T-cell (primary cell): ENCODE results near the gene PLCL2. TPM values are rescaled to one million over a fixed set of nuclear protein-coding genes. Genes with fewer than 3 reads are reported as not detected.
A peak's percentile ranks its signal among the peaks of the same experiment; 100 is the strongest.

Experiments used
- ATAC-seq, 4 experiments: fragments of 200-7000 bp in 3 of 4; fragments of 150-1000 bp in 1 of 4; cut with Tn5 transposase; replicated peaks in 1 of 4; 1 replicate in 3 of 4; 2 replicates in 1 of 4; pipeline ENCODE4 v1.10.0; 2021; ENCODE audit warnings: moderate library complexity in 3 of 4, mild to moderate bottlenecking in 2 of 4, moderate number of reproducible peaks in 1 of 4
- CTCF ChIA-PET, 2 donors: fragments of 300-600 bp; sonication (Branson Sonifier 250); formaldehyde crosslinking; loops; one replicate each; lab custom pipeline; 2022; ENCODE audit warnings: antibody characterized with exemption in 2 of 2; lab: Charles Lee
- POLR2A ChIA-PET, 2 donors: fragments of 300-600 bp; sonication (Branson Sonifier 250); formaldehyde crosslinking; loops; one replicate each; lab custom pipeline; 2022; ENCODE audit warnings: antibody characterized with exemption in 2 of 2; lab: Charles Lee
- DNase-seq, 35 experiments: peaks; one replicate each; pipeline versions ENCODE4 v3.0.0 to v3.0.0-alpha.2; 2013 to 2023
- H3K27ac ChIP-seq: one replicate; pipeline ENCODE4 v1.5.1; 2013; ENCODE audit warnings: low read length
- H3K27me3 ChIP-seq, 2 experiments: replicated peaks in 1 of 2; 1 replicate in 1 of 2; 2 replicates in 1 of 2; pipeline versions ENCODE4 v1.6.1 to v1.7.0; 2013; ENCODE audit warnings: low read length in 1 of 2, mixed read lengths in 1 of 2; ENCODE audit not compliant: control insufficient read depth in 2 of 2, insufficient read depth in 2 of 2; ENCODE audit errors: extremely low read depth in 1 of 2
- H3K36me3 ChIP-seq, 2 donors: 1 replicate in 1 of 2; 2 replicates in 1 of 2; pipeline versions ENCODE4 v1.6.1 to v1.7.0; 2013; ENCODE audit warnings: low read length in 1 of 2; ENCODE audit not compliant: control insufficient read depth in 2 of 2, insufficient read depth in 1 of 2; ENCODE audit errors: extremely low read depth in 1 of 2
- H3K4me1 ChIP-seq, 2 experiments: 1 replicate in 1 of 2; 2 replicates in 1 of 2; pipeline versions ENCODE4 v1.6.1 to v1.7.0; 2013; ENCODE audit warnings: low read length in 2 of 2, mixed read lengths in 1 of 2; ENCODE audit not compliant: insufficient read depth in 2 of 2, control insufficient read depth in 1 of 2; ENCODE audit errors: extremely low read depth in 1 of 2
- H3K4me3 ChIP-seq, 2 donors: 1 replicate in 1 of 2; 2 replicates in 1 of 2; pipeline versions ENCODE4 v1.5.1 to v1.7.0; 2013; ENCODE audit warnings: mild to moderate bottlenecking in 2 of 2, low read length in 1 of 2, moderate library complexity in 1 of 2; ENCODE audit not compliant: control insufficient read depth in 1 of 2; ENCODE audit errors: extremely low read depth in 1 of 2
- H3K9me3 ChIP-seq: 2 replicates; pipeline ENCODE4 v1.7.0; 2013
- H3K27ac Mint-ChIP-seq, 2 donors: one replicate each; pipeline ENCODE4 v1.8.0; 2020 to 2021; ENCODE audit warnings: mild to moderate bottlenecking in 2 of 2, mixed read lengths in 2 of 2
- H3K27me3 Mint-ChIP-seq, 2 donors: one replicate each; pipeline ENCODE4 v1.8.0; 2021 to 2022; ENCODE audit warnings: mixed read lengths in 2 of 2
- H3K36me3 Mint-ChIP-seq: one replicate; pipeline ENCODE4 v1.8.0; 2021; ENCODE audit warnings: mixed read lengths
- H3K4me1 Mint-ChIP-seq, 3 donors: one replicate each; pipeline ENCODE4 v1.8.0; 2020 to 2022; ENCODE audit warnings: mixed read lengths in 3 of 3, mild to moderate bottlenecking in 1 of 3
- H3K4me3 Mint-ChIP-seq, 3 donors: one replicate each; pipeline ENCODE4 v1.8.0; 2020 to 2022; ENCODE audit warnings: mild to moderate bottlenecking in 3 of 3, mixed read lengths in 3 of 3, moderate library complexity in 3 of 3
- H3K9me3 Mint-ChIP-seq, 3 donors: one replicate each; pipeline ENCODE4 v1.8.0; 2020 to 2022; ENCODE audit warnings: mixed read lengths in 3 of 3
- WGBS: methylation state at CpG from one replicate; pipeline ENCODE4 v1.1.5; 2013; ENCODE audit warnings: missing lambda C conversion rate; ENCODE audit not compliant: insufficient coverage; 5-methylcytosine and 5-hydroxymethylcytosine counted together
- total RNA-seq, 35 experiments: library from RNA in 6 of 35; stranded (reverse) in 6 of 35; fragments of 120-200 nt in 1 of 35; gene quantifications; one replicate each; pipeline versions ENCODE4 v1.2.1 to v1.2.4 and lab custom pipeline; 2013 to 2026

PLCL2 gene
- total RNA-seq, 5 donors from 2014 or later (not counting 1 experiment from before 2014, with no cell fraction given): 53.4 to 68.1 (median 60.9) TPM

- peaks cover 10% of the 10 kb centered on the region for H3K36me3 Mint-ChIP-seq
- H3K27me3 Mint-ChIP-seq: no peaks in the 10 kb centered on the region
- H3K9me3 Mint-ChIP-seq: no peaks in the 10 kb centered on the region
- no peak for DNase-seq
- ChIA-PET POLR2A (no interaction called here), CTCF (no interaction called here)
- H3K27ac Mint-ChIP-seq: no peak overlapping the region
- no peak for ATAC-seq
- peaks cover 0 to 4% of the 10 kb centered on the region in 2 donors for H3K36me3 ChIP-seq
- H3K27ac ChIP-seq: no peak overlapping the region
- peaks cover 74 to 82% (median 82%) of the 10 kb centered on the region in 3 donors for H3K4me1 Mint-ChIP-seq
- H3K27me3 ChIP-seq: no peaks in the 10 kb centered on the region
- H3K4me3 ChIP-seq: no peak overlapping the region
- H3K4me3 Mint-ChIP-seq: no peak overlapping the region
- H3K9me3 ChIP-seq: no peaks in the 10 kb centered on the region
- H3K4me1 ChIP-seq: peaks cover 23 to 32% of the 10 kb centered on the region in 2 experiments
- no CpG with 5 or more reads among the region's 2 CpGs for WGBS
These were observed 27.2 kb downstream of the PLCL2 start for GRCh38 chr3:16911916-16912315.

DNA sequence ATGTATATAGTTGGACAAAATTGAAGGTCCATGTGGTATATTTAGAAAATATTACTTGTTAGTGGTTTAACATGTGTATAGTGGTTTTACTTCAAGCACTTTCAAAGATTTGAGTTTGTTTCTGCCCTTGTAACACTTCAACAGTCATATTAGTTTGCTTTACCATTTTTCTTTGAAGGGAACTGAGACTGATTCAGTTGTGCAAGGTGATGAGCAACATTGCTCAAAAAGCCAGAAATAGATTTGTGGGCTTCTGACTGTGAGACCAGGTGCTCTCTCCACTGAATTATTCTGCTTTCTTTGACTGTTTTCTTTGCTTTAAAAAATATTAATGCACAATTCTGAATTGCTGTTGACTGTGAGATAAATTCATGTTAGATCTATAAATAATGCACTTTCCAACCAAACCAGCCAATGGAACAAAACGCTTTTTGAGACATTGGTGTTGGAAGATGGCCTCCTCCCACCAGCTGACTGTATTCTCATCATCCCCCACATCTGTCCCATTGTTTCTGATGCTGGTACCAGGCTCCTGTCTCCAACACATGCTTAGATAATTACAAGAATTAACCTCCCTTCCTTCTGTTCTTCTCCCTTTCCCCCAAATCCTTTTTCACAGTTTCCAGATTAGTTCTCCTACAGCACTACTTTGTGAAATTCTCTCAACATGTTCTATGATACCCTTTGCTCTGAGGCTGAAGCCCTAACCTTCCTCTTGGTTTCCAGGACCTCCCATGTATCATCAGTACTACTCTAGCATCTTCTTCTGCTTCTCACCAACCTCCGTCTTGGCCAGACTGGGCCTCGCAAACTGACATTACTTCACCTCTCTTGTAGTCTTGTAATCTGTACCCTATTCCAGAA lies 27.9 kb downstream of the PLCL2 start:
- H3K9me3 ChIP-seq: no peaks in the 10 kb centered on the region
- no peaks in the 10 kb centered on the region for H3K27me3 ChIP-seq
- ATAC-seq (no peak), DNase-seq (no peak)
- no peak overlapping the region for H3K27ac ChIP-seq
- peaks cover 16 to 30% of the 10 kb centered on the region in 2 experiments for H3K4me1 ChIP-seq
- Mint-ChIP-seq H3K9me3 (no peaks in the 10 kb centered on the region), H3K4me1 (peaks cover 76 to 82% (median 82%) of the 10 kb centered on the region in 3 donors), H3K27me3 (no peaks in the 10 kb centered on the region), H3K27ac (peak overlapping the region; percentile 4 to 14), H3K4me3 (peak overlapping the region in 1 of 3 donors; percentile 21), H3K36me3 (peaks cover 10% of the 10 kb centered on the region)
- peaks cover 0 to 4% of the 10 kb centered on the region in 2 donors for H3K36me3 ChIP-seq
- H3K4me3 ChIP-seq: no peak overlapping the region
- WGBS: 89% methylated on average over 3 of the region's 3 CpGs
- ChIA-PET CTCF (no interaction called here), POLR2A (no interaction called here)

DNA sequence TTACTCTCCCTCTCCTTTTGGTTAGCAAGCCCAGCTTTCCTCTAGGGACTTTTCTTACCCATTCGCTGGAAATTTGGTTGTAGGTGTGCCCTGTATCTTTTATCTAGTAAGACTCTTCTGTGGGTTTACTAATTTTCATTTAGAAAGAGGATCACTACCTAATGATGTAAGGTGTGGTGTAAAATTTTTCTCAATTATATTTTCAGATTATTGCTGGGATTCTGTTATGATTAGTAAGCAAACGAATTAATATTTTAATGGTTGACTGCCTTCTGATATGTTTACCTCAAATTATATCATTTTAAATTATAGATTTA lies 28.5 kb downstream of the PLCL2 start:
- Histone ChIP-seq H3K4me3 (no peak overlapping the region), H3K36me3 (peaks cover 0 to 4% of the 10 kb centered on the region in 2 donors), H3K27me3 (no peaks in the 10 kb centered on the region), H3K4me1 (peaks cover 11 to 29% of the 10 kb centered on the region in 2 experiments), H3K27ac (no peak overlapping the region), H3K9me3 (no peaks in the 10 kb centered on the region)
- ChIA-PET POLR2A (no interaction called here), CTCF (no interaction called here)
- DNase-seq: no peak
- H3K4me1 Mint-ChIP-seq: peaks cover 76 to 84% (median 83%) of the 10 kb centered on the region in 3 donors
- peak overlapping the region in 1 of 3 donors; percentile 21 for H3K4me3 Mint-ChIP-seq
- no peaks in the 10 kb centered on the region for H3K9me3 Mint-ChIP-seq
- ATAC-seq: no peak
- peak overlapping the region in 1 of 2 donors; percentile 14 for H3K27ac Mint-ChIP-seq
- peaks cover 10% of the 10 kb centered on the region for H3K36me3 Mint-ChIP-seq
- WGBS: no CpG with 5 or more reads among the region's 2 CpGs
- H3K27me3 Mint-ChIP-seq: no peaks in the 10 kb centered on the region

DNA sequence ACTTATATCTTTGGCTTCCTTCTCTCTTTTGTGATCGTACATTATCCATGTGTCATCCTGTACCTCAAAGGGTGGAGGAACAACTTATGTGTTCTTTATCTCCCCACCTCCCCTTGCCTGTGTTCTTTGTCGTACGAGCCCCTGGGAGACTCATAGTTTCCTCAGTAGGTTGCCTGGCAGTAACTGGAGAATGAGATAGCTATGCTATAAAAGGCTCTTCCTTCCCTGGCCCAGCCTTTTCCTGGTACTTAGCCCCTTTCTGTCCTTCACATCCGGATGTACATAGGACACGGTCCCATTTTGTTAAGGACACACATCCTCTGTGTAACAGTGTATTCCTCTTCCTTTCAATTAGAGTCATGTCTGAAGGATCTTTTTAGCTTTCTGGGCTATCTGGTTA lies 32.1 kb downstream of the PLCL2 start:
- WGBS: no CpG with 5 or more reads among the region's 5 CpGs
- Mint-ChIP-seq H3K4me3 (peak overlapping the region in 1 of 3 donors; percentile 22), H3K9me3 (no peaks in the 10 kb centered on the region), H3K27me3 (no peaks in the 10 kb centered on the region), H3K4me1 (peaks cover 73 to 83% (median 78%) of the 10 kb centered on the region in 3 donors), H3K27ac (no peak overlapping the region), H3K36me3 (peaks cover 4% of the 10 kb centered on the region)
- Histone ChIP-seq H3K4me3 (no peak overlapping the region), H3K27me3 (no peaks in the 10 kb centered on the region), H3K9me3 (no peaks in the 10 kb centered on the region), H3K4me1 (peaks cover 8 to 12% of the 10 kb centered on the region in 2 experiments), H3K36me3 (no peaks in the 10 kb centered on the region), H3K27ac (no peak overlapping the region)
- ATAC-seq: peak in 1 of 4 experiments; percentile 30
- ChIA-PET POLR2A (interaction anchor here (0.5 to 0.6 kb wide), 2 partner anchors 420 to 634 kb away, joined by 7 to 8 read pairs; no protein-coding TSS in a partner anchor), CTCF (interaction anchor here in 1 of 2 donors (1.1 kb wide), 1 partner anchor 33 kb away, joined by 3 read pairs; no protein-coding TSS in a partner anchor)
- DNase-seq: no peak

- H3K27ac ChIP-seq: no peak overlapping the region
- H3K9me3 ChIP-seq: no peaks in the 10 kb centered on the region
- H3K4me3 ChIP-seq: no peak overlapping the region
- Mint-ChIP-seq H3K27me3 (no peaks in the 10 kb centered on the region), H3K9me3 (no peaks in the 10 kb centered on the region), H3K36me3 (peaks cover 4% of the 10 kb centered on the region), H3K4me3 (peak overlapping the region in 1 of 3 donors; percentile 22), H3K4me1 (peaks cover 77 to 82% (median 77%) of the 10 kb centered on the region in 3 donors), H3K27ac (peak overlapping the region in 1 of 2 donors; percentile 45)
- H3K4me1 ChIP-seq: peaks cover 8 to 11% of the 10 kb centered on the region in 2 experiments
- no peak for DNase-seq
- CTCF ChIA-PET: interaction anchor here (0.5 to 1.1 kb wide), 2 partner anchors 33 to 816 kb away, joined by 3 read pairs; no protein-coding TSS in a partner anchor
- POLR2A ChIA-PET: interaction anchor here in 1 of 2 donors (0.6 kb wide), 1 partner anchor 635 kb away, joined by 8 read pairs; no protein-coding TSS in a partner anchor
- ATAC-seq: peak in 1 of 4 experiments; percentile 35
- no peaks in the 10 kb centered on the region for H3K27me3 ChIP-seq
- no peaks in the 10 kb centered on the region for H3K36me3 ChIP-seq
These were observed 32.6 kb downstream of the PLCL2 start for GRCh38 chr3:16917256-16917935.

DNA sequence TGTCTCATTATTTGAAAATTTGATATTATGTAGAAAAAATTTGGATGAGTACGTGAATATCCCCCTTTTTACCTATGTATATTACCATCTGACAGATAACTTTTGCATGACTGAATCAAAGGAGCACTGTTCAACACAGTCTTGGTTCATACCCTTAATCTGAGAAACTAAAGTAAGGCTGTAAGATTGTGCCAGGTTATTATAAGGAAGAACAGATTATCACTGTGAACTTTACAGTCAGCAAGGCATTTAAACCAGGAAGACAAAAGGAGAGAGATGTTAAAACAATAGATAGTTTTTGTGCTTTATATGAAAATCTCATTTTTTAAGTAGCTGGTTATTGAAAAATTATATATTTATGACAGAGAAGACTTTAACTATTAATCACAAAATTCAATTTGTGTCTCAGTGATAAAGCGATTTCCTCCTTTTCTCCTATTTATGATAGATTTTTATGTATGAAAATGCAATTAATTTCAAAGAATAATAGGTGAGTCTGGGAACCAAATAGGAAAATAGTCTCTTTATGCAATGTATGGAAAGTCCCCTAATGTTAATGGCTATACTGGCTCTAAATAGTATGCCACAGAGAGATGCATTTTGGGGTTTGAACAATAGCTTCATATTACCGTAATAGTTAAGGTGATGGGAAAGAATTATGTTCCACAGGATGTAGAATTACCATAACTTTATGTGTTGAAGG lies 33.4 kb downstream of the PLCL2 start:
- Mint-ChIP-seq H3K27me3 (no peaks in the 10 kb centered on the region), H3K4me1 (peaks cover 73 to 78% (median 75%) of the 10 kb centered on the region in 3 donors), H3K9me3 (no peaks in the 10 kb centered on the region), H3K4me3 (no peak overlapping the region), H3K27ac (no peak overlapping the region), H3K36me3 (no peaks in the 10 kb centered on the region)
- ATAC-seq: no peak
- no peak overlapping the region for H3K27ac ChIP-seq
- no peak overlapping the region for H3K4me3 ChIP-seq
- peaks cover 3 to 4% of the 10 kb centered on the region in 2 experiments for H3K4me1 ChIP-seq
- H3K9me3 ChIP-seq: no peaks in the 10 kb centered on the region
- no peak for DNase-seq
- no peaks in the 10 kb centered on the region for H3K36me3 ChIP-seq
- CTCF ChIA-PET: interaction anchor here in 1 of 2 donors (0.6 kb wide), 1 partner anchor 32 kb away, joined by 3 read pairs; no protein-coding TSS in a partner anchor
- POLR2A ChIA-PET: interaction anchor here in 1 of 2 donors (0.6 kb wide), 1 partner anchor 108 kb away, joined by 3 read pairs; no protein-coding TSS in a partner anchor
- H3K27me3 ChIP-seq: no peaks in the 10 kb centered on the region
- no CpG with 5 or more reads among the region's 3 CpGs for WGBS
